SH-SY5Y (cell line): ENCODE results near the gene FUT7.

Source experiments
- GATA2 ChIP-seq: IDR thresholded peaks from 2 replicates; pipeline ENCODE4 v1.6.1; 2011; ENCODE audit warnings: mild to moderate bottlenecking, low read depth, low read length
- GATA3 ChIP-seq: IDR thresholded peaks from 2 replicates; pipeline ENCODE4 v1.6.1; 2011; ENCODE audit warnings: low read depth, mild to moderate bottlenecking, low read length, moderate library complexity

DNA sequence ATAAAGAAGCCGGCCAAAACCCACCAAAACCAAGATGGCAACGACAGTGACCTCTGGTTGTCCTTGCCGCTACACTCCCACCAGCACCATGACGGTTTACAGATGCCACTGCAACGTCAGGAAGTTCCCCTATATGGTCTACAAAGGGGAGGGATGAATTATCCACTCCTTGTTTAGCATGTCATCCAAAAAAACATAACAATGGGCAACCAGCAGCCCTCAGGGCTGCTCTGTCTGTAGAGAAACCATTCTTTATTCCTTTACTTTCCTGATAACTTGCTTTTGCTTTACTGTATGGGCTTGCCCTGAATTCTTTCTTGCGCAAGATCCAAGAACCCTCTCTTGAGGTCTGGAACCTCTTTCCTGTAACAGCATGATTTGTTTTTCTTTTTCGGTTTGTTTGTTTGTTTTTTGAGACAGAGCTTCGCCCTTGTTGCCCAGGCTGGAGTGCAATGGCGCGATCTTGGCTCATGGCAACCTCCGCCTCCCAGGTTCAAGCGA, 43.4 kb upstream of the FUT7 start:
- TF ChIP-seq GATA2 (no peak), GATA3 (no peak)
